DOHH2 (cell line): ENCODE results near the gene SUN2.

ENCODE experiments used
- H3F3A ChIP-seq: fragments of 200-600 bp; sonication (generic), shearing (Covaris generic); 2 replicates; pipeline ENCODE4 v1.6.0; 2016; ENCODE audit warnings: antibody characterized with exemption, mild to moderate bottlenecking; ENCODE audit not compliant: control insufficient read depth, insufficient read depth
- H3K27ac ChIP-seq: fragments of 200-600 bp; sonication (generic); 2 replicates; pipeline ENCODE4 v1.5.1; 2014; ENCODE audit warnings: low read depth, mild to moderate bottlenecking, low read length, moderate library complexity
- H3K27me3 ChIP-seq: fragments of 200-600 bp; sonication (generic); 2 replicates; pipeline ENCODE4 v1.6.1; 2014; ENCODE audit warnings: mild to moderate bottlenecking, low read length, mixed read lengths; ENCODE audit not compliant: control insufficient read depth
- H3K36me3 ChIP-seq: fragments of 200-600 bp; sonication (generic); 2 replicates; pipeline ENCODE4 v1.6.1; 2014; ENCODE audit warnings: mild to moderate bottlenecking, low read length, moderate library complexity, mixed read lengths; ENCODE audit not compliant: control insufficient read depth
- H3K4me1 ChIP-seq: fragments of 200-600 bp; sonication (generic); 2 replicates; pipeline ENCODE4 v1.6.1; 2014; ENCODE audit warnings: mild to moderate bottlenecking, low read length, mixed read lengths; ENCODE audit not compliant: control insufficient read depth
- H3K4me2 ChIP-seq: fragments of 200-600 bp; sonication (generic); 2 replicates; pipeline ENCODE4 v1.6.0; 2014; ENCODE audit warnings: mild to moderate bottlenecking, low read length, moderate library complexity
- H3K4me3 ChIP-seq: fragments of 200-600 bp; sonication (generic); 2 replicates; pipeline ENCODE4 v1.5.1; 2014; ENCODE audit warnings: mild to moderate bottlenecking, low read length, mixed read lengths
- H3K79me2 ChIP-seq: fragments of 200-600 bp; sonication (generic); 2 replicates; pipeline ENCODE4 v1.6.1; 2014; ENCODE audit warnings: mild to moderate bottlenecking, low read length, mixed read lengths; ENCODE audit not compliant: control insufficient read depth
- H3K9me2 ChIP-seq: fragments of 200-600 bp; sonication (generic); replicated peaks from 2 replicates; pipeline ENCODE4 v1.6.1; 2014; ENCODE audit warnings: mild to moderate bottlenecking, low read length, mixed read lengths; ENCODE audit not compliant: control insufficient read depth
- H3K9me3 ChIP-seq: fragments of 200-600 bp; sonication (generic); 2 replicates; pipeline ENCODE4 v1.6.1; 2014; ENCODE audit warnings: antibody characterized with exemption, low read length, mixed read lengths; ENCODE audit not compliant: control insufficient read depth, insufficient read depth
- H4K20me1 ChIP-seq: fragments of 200-600 bp; sonication (generic); 2 replicates; pipeline ENCODE4 v1.6.0; 2014; ENCODE audit warnings: low read depth, mild to moderate bottlenecking, antibody characterized with exemption, low read length, moderate library complexity; ENCODE audit not compliant: control insufficient read depth, insufficient read depth
- EZH2phosphoT487 ChIP-seq: fragments of 200-600 bp; sonication (generic); IDR thresholded peaks from 2 replicates; pipeline ENCODE4 v1.6.1; 2017; ENCODE audit warnings: borderline replicate concordance, mild to moderate bottlenecking, antibody characterized with exemption, low read length, moderate library complexity, mixed read lengths
- TF ChIP-seq, protein P1 (sequence below): fragments of 200-600 bp; sonication (generic); IDR thresholded peaks from one replicate; pipeline ENCODE4 v1.5.1; 2014; ENCODE audit warnings: antibody characterized with exemption, mild to moderate bottlenecking, low read depth, low read length; ENCODE audit not compliant: poor library complexity, severe bottlenecking

SUN2 gene

GRCh38 chr22:38731703-38732161 is 24.1 kb downstream of the SUN2 start:
- Histone ChIP-seq H3K9me2 (no peaks in the 10 kb centered on the region), H3K4me1 (no peaks in the 10 kb centered on the region), H3K4me3 (no peak overlapping the region), H3K79me2 (no peaks in the 10 kb centered on the region), H3K9me3 (no peaks in the 10 kb centered on the region), H3K36me3 (peaks cover 93% of the 10 kb centered on the region), H4K20me1 (no peaks in the 10 kb centered on the region), H3F3A (no peaks in the 10 kb centered on the region; the same call in 1 of the 2 replicates), H3K27me3 (no peaks in the 10 kb centered on the region), H3K4me2 (no peak overlapping the region), H3K27ac (no peak overlapping the region)
- TF ChIP-seq EZH2phosphoT487, result no peak

GRCh38 chr22:38730411-38730871 is 25.4 kb downstream of the SUN2 start:
- TF ChIP-seq EZH2phosphoT487, result no peak
- TF ChIP-seq, protein P1, sequence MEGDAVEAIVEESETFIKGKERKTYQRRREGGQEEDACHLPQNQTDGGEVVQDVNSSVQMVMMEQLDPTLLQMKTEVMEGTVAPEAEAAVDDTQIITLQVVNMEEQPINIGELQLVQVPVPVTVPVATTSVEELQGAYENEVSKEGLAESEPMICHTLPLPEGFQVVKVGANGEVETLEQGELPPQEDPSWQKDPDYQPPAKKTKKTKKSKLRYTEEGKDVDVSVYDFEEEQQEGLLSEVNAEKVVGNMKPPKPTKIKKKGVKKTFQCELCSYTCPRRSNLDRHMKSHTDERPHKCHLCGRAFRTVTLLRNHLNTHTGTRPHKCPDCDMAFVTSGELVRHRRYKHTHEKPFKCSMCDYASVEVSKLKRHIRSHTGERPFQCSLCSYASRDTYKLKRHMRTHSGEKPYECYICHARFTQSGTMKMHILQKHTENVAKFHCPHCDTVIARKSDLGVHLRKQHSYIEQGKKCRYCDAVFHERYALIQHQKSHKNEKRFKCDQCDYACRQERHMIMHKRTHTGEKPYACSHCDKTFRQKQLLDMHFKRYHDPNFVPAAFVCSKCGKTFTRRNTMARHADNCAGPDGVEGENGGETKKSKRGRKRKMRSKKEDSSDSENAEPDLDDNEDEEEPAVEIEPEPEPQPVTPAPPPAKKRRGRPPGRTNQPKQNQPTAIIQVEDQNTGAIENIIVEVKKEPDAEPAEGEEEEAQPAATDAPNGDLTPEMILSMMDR, result no peak
- no peaks in the 10 kb centered on the region for H4K20me1 ChIP-seq

DNA sequence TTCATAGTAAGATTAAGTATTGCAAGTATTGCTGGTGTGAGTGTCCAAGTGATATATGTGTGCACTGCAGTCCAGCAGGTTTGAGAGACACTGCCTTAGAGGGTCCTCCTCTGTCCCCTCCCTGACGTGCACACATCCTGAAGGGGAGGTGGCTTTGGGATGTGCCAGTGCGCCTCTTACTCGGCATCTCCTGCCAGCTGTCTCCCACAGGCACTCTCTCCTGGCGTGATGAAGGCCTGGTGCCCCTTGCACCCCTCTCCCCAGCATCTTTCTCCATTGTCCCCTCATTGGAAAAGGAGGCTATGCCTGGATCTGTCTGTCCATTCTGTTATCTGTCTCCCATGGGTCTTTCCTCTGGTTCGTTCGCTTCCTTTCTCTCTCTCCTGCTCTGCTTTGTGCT is 25.9 kb downstream of the SUN2 start:
- H3K27me3 ChIP-seq, result no peaks in the 10 kb centered on the region
- H3F3A ChIP-seq, result no peaks in the 10 kb centered on the region; the same call in 1 of the 2 replicates
- no peak overlapping the region for H3K4me2 ChIP-seq
- H3K4me1 ChIP-seq, result no peaks in the 10 kb centered on the region
- H3K36me3 ChIP-seq, result peaks cover 93% of the 10 kb centered on the region
- H3K9me3 ChIP-seq, result no peaks in the 10 kb centered on the region
- no peaks in the 10 kb centered on the region for H4K20me1 ChIP-seq
- no peaks in the 10 kb centered on the region for H3K79me2 ChIP-seq
- TF ChIP-seq, protein P1, result no peak
- no peak for TF ChIP-seq EZH2phosphoT487
- no peak overlapping the region for H3K4me3 ChIP-seq
- H3K9me2 ChIP-seq, result no peaks in the 10 kb centered on the region
- no peak overlapping the region for H3K27ac ChIP-seq

More at GRCh38 chr22:38730411-38730871, 25.4 kb downstream of the SUN2 start:
- Histone ChIP-seq H3F3A (no peaks in the 10 kb centered on the region; the same call in 1 of the 2 replicates), H3K9me2 (no peaks in the 10 kb centered on the region), H3K27me3 (no peaks in the 10 kb centered on the region), H3K4me3 (no peak overlapping the region), H3K4me2 (no peak overlapping the region), H3K9me3 (no peaks in the 10 kb centered on the region), H3K27ac (no peak overlapping the region), H3K36me3 (peaks cover 93% of the 10 kb centered on the region), H3K4me1 (no peaks in the 10 kb centered on the region), H3K79me2 (no peaks in the 10 kb centered on the region)

GRCh38 chr22:38728871-38729796 is 26.7 kb downstream of the SUN2 start:
- TF ChIP-seq, protein P1, result no peak
- TF ChIP-seq EZH2phosphoT487, result no peak
- H3K79me2 ChIP-seq, result no peaks in the 10 kb centered on the region
- H3K4me3 ChIP-seq, result no peak overlapping the region
- no peaks in the 10 kb centered on the region for H4K20me1 ChIP-seq
- H3K36me3 ChIP-seq, result peaks cover 93% of the 10 kb centered on the region
- H3K9me2 ChIP-seq, result no peaks in the 10 kb centered on the region
- no peak overlapping the region for H3K27ac ChIP-seq
- no peak overlapping the region for H3K4me2 ChIP-seq
- no peaks in the 10 kb centered on the region for H3K4me1 ChIP-seq
- no peaks in the 10 kb centered on the region for H3K9me3 ChIP-seq
- H3K27me3 ChIP-seq, result no peaks in the 10 kb centered on the region
- H3F3A ChIP-seq, result peaks cover 3% of the 10 kb centered on the region
